Activated CD8-positive, alpha-beta T cell treated with anti-CD3 and anti-CD28 coated beads for 36 hours (primary cell): ENCODE results near the gene TAF3. TPM values are rescaled to one million over a fixed set of nuclear protein-coding genes. Genes with fewer than 3 reads are reported as not detected.

Experiments used
- ATAC-seq: fragments of 200-7000 bp; cut with Tn5 transposase; one replicate; pipeline ENCODE4 v1.10.0; 2021; ENCODE audit warnings: mild to moderate bottlenecking, moderate library complexity
- CTCF ChIA-PET: fragments of 350-600 bp; sonication (Branson Sonifier 250); formaldehyde crosslinking; loops from one replicate; lab custom pipeline; 2021; ENCODE audit warnings: antibody characterized with exemption; lab: Charles Lee
- POLR2A ChIA-PET: fragments of 350-600 bp; sonication (Branson Sonifier 250); formaldehyde crosslinking; loops from one replicate; lab custom pipeline; 2021; ENCODE audit warnings: antibody characterized with exemption; lab: Charles Lee
- DNase-seq: peaks from one replicate; pipeline ENCODE4 v3.0.0-alpha.2; 2020
- H3K27ac Mint-ChIP-seq: one replicate; pipeline ENCODE4 v1.8.0; 2021; ENCODE audit warnings: mild to moderate bottlenecking, mixed read lengths
- H3K27me3 Mint-ChIP-seq: one replicate; pipeline ENCODE4 v1.8.0; 2021; ENCODE audit warnings: mixed read lengths
- H3K36me3 Mint-ChIP-seq: one replicate; pipeline ENCODE4 v1.8.0; 2021; ENCODE audit warnings: low read depth, mixed read lengths
- H3K4me1 Mint-ChIP-seq: one replicate; pipeline ENCODE4 v1.8.0; 2021; ENCODE audit warnings: low read depth, mixed read lengths
- H3K4me3 Mint-ChIP-seq: one replicate; pipeline ENCODE4 v1.8.0; 2021; ENCODE audit warnings: mild to moderate bottlenecking, moderate library complexity, mixed read lengths
- H3K9me3 Mint-ChIP-seq: one replicate; pipeline ENCODE4 v1.8.0; 2021; ENCODE audit warnings: mixed read lengths
- intact Hi-C: fragments of 100-400 bp; cut with micrococcal nuclease; formaldehyde crosslinking; loops from one replicate; pipeline ENCODE4 v1.10.0; 2022
- total RNA-seq, 2 experiments: library from RNA; stranded (reverse); gene quantifications; one replicate each; pipeline ENCODE4 v1.2.3, GENCODE V29; 2021
- TF ChIP-seq, protein P1 (sequence below): fragments of 200-600 bp; IDR thresholded peaks from one replicate; pipeline ENCODE4 v1.8.0; 2022; ENCODE audit warnings: antibody characterized with exemption, mild to moderate bottlenecking

TAF3 gene
- total RNA-seq, 2 experiments from 2014 or later = 12.5 to 12.7 TPM

DNA sequence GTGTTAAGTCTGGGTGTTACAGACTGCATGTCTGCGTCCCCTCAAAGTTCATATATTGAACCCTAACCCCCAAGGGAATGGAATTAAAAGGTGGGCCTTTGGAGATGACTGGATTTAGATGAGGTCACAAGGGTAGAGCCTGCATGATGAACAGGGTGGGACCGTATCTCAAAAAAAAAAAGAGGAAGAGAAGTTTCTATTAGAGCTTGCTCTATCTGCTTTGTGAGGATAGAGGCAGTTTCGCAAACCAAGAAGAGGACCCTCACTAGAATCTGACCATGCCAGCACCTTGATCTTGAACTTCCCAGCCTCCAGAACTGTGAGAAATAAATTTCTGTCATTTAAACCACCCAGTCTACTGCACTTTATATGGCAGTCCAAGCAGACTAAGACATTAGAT, 31.9 kb upstream of the TAF3 start:
- no peaks in the 10 kb centered on the region for H3K27me3 Mint-ChIP-seq
- H3K4me1 Mint-ChIP-seq = peaks cover 40% of the 10 kb centered on the region
- TF ChIP-seq, protein P1, sequence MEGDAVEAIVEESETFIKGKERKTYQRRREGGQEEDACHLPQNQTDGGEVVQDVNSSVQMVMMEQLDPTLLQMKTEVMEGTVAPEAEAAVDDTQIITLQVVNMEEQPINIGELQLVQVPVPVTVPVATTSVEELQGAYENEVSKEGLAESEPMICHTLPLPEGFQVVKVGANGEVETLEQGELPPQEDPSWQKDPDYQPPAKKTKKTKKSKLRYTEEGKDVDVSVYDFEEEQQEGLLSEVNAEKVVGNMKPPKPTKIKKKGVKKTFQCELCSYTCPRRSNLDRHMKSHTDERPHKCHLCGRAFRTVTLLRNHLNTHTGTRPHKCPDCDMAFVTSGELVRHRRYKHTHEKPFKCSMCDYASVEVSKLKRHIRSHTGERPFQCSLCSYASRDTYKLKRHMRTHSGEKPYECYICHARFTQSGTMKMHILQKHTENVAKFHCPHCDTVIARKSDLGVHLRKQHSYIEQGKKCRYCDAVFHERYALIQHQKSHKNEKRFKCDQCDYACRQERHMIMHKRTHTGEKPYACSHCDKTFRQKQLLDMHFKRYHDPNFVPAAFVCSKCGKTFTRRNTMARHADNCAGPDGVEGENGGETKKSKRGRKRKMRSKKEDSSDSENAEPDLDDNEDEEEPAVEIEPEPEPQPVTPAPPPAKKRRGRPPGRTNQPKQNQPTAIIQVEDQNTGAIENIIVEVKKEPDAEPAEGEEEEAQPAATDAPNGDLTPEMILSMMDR = no peak
- H3K9me3 Mint-ChIP-seq = no peaks in the 10 kb centered on the region
- no peak overlapping the region for H3K4me3 Mint-ChIP-seq
- peaks cover 22% of the 10 kb centered on the region for H3K36me3 Mint-ChIP-seq
- intact Hi-C loops = no loop called here
- ChIA-PET CTCF (no interaction called here), POLR2A (interaction anchor here (0.7 kb wide), 1 partner anchor 410 kb away, joined by 3 read pairs; no protein-coding TSS in a partner anchor)
- no peak overlapping the region for H3K27ac Mint-ChIP-seq
- no peak for ATAC-seq
- no peak for DNase-seq

DNA sequence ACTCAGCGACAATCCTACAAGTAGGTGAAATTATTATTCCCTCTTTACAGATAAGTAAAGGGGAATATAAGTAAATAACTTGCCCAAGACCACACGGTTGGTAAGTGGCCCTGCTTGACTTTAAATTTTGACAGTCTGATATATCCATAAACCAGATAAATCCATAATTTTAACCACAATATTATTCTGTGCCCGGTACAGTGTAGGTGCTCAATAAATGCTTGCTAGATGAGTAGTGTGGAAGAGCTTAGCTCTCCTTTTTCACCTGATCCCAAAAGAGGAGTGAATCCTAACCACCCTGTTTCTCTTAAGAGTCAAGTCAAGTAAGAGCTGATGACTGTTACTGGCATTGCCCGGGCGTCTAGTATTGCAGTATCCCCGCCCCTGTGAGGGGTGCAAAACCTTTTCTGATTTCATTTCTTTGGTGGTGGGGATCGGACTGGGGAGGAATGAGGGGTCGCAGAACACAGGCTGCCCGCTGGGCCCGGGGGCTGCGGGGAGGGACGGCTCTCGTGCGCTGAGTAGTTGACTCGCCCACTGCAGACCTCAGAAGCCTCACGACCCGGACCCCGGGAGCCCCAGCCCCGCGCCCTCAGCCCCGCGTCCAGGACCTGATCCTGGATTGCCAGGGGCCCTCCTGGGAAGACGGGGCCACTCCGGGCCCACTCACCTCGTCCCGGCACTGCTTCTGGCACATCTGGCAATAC, 31.0 kb upstream of the TAF3 start:
- ChIA-PET POLR2A (interaction anchor here (0.6 to 3.0 kb wide), 10 partner anchors 11 to 1310 kb away, joined by 3 to 20 read pairs (median 3); partner anchors contain the start of gene TAF3), CTCF (interaction anchor here (1.0 to 1.5 kb wide), 5 partner anchors 13 to 262 kb away, joined by 3 to 7 read pairs (median 3); no protein-coding TSS in a partner anchor)
- no peaks in the 10 kb centered on the region for H3K9me3 Mint-ChIP-seq
- intact Hi-C loops = no loop called here
- DNase-seq (peak; percentile 40), ATAC-seq (peak; percentile 2)
- TF ChIP-seq, protein P1 = no peak
- H3K36me3 Mint-ChIP-seq = peaks cover 27% of the 10 kb centered on the region
- H3K27me3 Mint-ChIP-seq = no peaks in the 10 kb centered on the region
- no peak overlapping the region for H3K27ac Mint-ChIP-seq
- peaks cover 48% of the 10 kb centered on the region for H3K4me1 Mint-ChIP-seq
- H3K4me3 Mint-ChIP-seq = no peak overlapping the region

DNA sequence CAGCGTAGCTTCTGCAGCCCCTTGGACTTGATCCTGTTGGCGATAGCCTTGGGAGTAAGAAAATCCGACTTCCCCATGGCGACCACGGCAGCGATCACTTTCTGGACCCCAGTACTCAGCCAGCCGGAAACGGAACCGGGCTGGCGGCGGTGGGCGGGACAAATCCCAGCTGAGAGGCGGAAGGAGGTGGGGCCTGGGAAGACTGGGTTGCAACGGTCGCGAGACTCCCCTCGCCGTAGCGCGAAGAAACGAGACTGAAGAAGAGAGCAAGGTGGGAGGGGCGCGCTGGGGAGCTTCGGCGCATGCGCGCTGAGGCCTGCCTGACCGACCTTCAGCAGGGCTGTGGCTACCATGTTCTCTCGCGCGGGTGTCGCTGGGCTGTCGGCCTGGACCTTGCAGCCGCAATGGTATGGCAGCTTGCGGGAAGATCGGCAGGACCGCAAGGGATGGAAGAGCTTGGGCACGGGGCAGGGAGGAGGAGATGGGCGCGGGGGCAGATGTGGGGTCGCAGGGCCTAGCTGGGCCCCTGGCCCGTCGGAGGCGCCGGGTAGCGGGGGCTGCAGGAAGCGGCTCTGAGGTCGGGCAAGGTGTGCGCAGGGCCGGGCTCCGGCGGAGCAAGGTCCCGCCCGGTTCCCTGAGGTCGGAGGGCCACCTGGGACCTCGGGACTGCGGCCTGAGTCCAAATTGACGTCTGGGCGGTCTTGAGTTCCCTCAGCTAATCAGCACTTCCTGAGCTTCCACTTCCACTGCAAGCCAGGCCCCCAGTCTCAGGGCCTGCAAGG, 30.3 kb upstream of the TAF3 start, which contains the start of the genes ATP5F1C and KIN:
Gene ATP5F1C (plus strand): TSS at position 321 of the 782 bp plus-strand sequence. CDS start 31 bp downstream, at position 352.
Gene KIN (minus strand): TSS at position 137 of the 782 bp plus-strand sequence. CDS start 60 bp downstream, at position 77.
- ChIA-PET CTCF (interaction anchor here (1.0 to 1.5 kb wide), 5 partner anchors 14 to 263 kb away, joined by 3 to 7 read pairs (median 3); no protein-coding TSS in a partner anchor), POLR2A (interaction anchor here (0.6 to 3.0 kb wide), 10 partner anchors 10 to 1310 kb away, joined by 3 to 20 read pairs (median 3); partner anchors contain the start of gene TAF3)
- Mint-ChIP-seq H3K4me1 (peaks cover 56% of the 10 kb centered on the region), H3K36me3 (peaks cover 31% of the 10 kb centered on the region), H3K27me3 (no peaks in the 10 kb centered on the region), H3K4me3 (no peak within 1 kb of the TSS), H3K27ac (no peak within 1 kb of the TSS), H3K9me3 (no peaks in the 10 kb centered on the region)
- intact Hi-C loops = no loop called here
- TF ChIP-seq, protein P1 = no peak
- DNase-seq = peak; percentile 98
- peak; percentile 98 for ATAC-seq

DNA sequence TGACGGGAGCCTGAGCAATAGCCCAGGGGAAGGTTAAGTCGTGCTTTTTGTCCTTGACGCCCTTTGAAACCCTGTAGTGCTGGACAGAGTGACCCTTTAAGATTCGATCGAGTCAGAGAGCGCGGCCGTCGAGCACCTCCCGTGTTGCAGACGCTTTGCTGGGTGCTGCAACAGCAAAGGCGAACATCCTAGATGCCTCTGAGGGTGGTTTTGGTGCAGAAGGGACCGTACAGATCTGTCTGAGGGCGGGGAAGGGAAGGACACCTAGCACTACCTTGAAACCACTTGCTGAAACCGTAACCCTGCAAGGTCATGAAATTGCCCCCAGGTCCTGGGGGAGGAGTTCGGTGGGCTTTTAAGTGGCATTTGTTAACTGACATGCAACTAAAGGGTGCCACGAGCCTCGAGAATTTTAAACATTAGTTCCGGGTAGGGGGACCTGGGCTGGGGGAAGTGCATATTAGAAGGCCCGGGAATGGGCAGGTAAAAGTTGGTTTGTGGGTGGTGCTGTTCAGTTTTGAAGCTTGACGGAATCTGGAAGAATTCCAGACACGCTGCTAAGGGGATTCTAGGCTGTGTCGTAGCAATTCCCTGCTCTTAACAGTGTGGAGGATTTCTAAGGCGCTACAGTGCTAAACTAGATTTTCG, 29.5 kb upstream of the TAF3 start:
- H3K4me3 Mint-ChIP-seq = no peak overlapping the region
- DNase-seq (no peak), ATAC-seq (peak; percentile 3)
- TF ChIP-seq, protein P1 = no peak
- ChIA-PET POLR2A (interaction anchor here (1.0 to 3.0 kb wide), 8 partner anchors 10 to 42 kb away, joined by 3 to 20 read pairs (median 4); partner anchors contain the start of gene TAF3), CTCF (interaction anchor here (1.0 to 1.5 kb wide), 3 partner anchors 27 to 263 kb away, joined by 3 to 7 read pairs (median 3); no protein-coding TSS in a partner anchor)
- H3K27ac Mint-ChIP-seq = no peak overlapping the region
- peaks cover 30% of the 10 kb centered on the region for H3K36me3 Mint-ChIP-seq
- intact Hi-C loops = no loop called here
- no peaks in the 10 kb centered on the region for H3K27me3 Mint-ChIP-seq
- peaks cover 53% of the 10 kb centered on the region for H3K4me1 Mint-ChIP-seq
- H3K9me3 Mint-ChIP-seq = no peaks in the 10 kb centered on the region
